ENCODE data around the gene PCNT.

PCNT gene

GRCh38 chr21:46459024-46459355, 135.0 kb downstream of the PCNT start (continued):
- TF ChIP-seq ZNF2 (tag by site-specific recombination; IDR thresholded peaks at IDR 0.05) (no peak), ZNF571 (tag by site-specific recombination; IDR thresholded peaks at IDR 0.05) (no peak), ZNF175 (tag by site-specific recombination; IDR thresholded peaks at IDR 0.05) (no peak), ZNF174 (tag by site-specific recombination; IDR thresholded peaks at IDR 0.05) (no peak), ZNF184 (tag by site-specific recombination; IDR thresholded peaks at IDR 0.05) (0 out of 2 replicates have a peak, but pooled peaks have one; percentile 47), ZFP37 (tag by site-specific recombination; IDR thresholded peaks at IDR 0.05) (no peak), SCRT1 (tag by site-specific recombination; IDR thresholded peaks at IDR 0.05; ENCODE audit: borderline replicate concordance) (no peak), ZNF580 (tag by site-specific recombination; IDR thresholded peaks at IDR 0.05) (no peak), ZNF248 (tag by site-specific recombination; IDR thresholded peaks at IDR 0.05) (no peak), ZNF776 (tag by site-specific recombination; IDR thresholded peaks at IDR 0.05; ENCODE audit: borderline replicate concordance) (no peak), HOXA7 (CRISPR knock-in tag; IDR thresholded peaks at IDR 0.05; ENCODE audit: borderline replicate concordance) (no peak), ZNF548 (tag by site-specific recombination; IDR thresholded peaks at IDR 0.05) (no peak), PRDM1 (tag by site-specific recombination; IDR thresholded peaks at IDR 0.05) (no peak), ZNF623 (tag by site-specific recombination; IDR thresholded peaks at IDR 0.05) (no peak), ZNF354C (tag by site-specific recombination; IDR thresholded peaks at IDR 0.05; ENCODE audit: borderline replicate concordance, low read depth) (no peak), ZNF112 (tag by site-specific recombination; IDR thresholded peaks at IDR 0.05) (no peak), ZEB2 (tag by site-specific recombination; IDR thresholded peaks at IDR 0.05) (no peak), PRDM6 (tag by site-specific recombination; IDR thresholded peaks at IDR 0.05) (no peak), HOXD13 (CRISPR knock-in tag; IDR thresholded peaks at IDR 0.05; ENCODE audit: borderline replicate concordance) (no peak), ZSCAN4 (tag by site-specific recombination; IDR thresholded peaks at IDR 0.05) (no peak), ZNF239 (tag by site-specific recombination; IDR thresholded peaks at IDR 0.05) (no peak), ZNF514 (tag by site-specific recombination; IDR thresholded peaks at IDR 0.05) (no peak), SETDB1 (IDR thresholded peaks at IDR 0.05; ENCODE audit: insufficient read length, low read length) (no peak), ZNF223 (tag by site-specific recombination; IDR thresholded peaks at IDR 0.05) (no peak), SALL2 (tag by site-specific recombination; IDR thresholded peaks at IDR 0.05; ENCODE audit: borderline replicate concordance) (no peak), ZNF48 (tag by site-specific recombination; IDR thresholded peaks at IDR 0.05) (no peak), KLF9 (tag by site-specific recombination; IDR thresholded peaks at IDR 0.05; ENCODE audit: low read depth) (peak; percentile 52), KLF8 (tag by site-specific recombination; IDR thresholded peaks at IDR 0.05) (peak; percentile 12; the same call in 1 of the 2 replicates), ZNF600 (tag by site-specific recombination; IDR thresholded peaks at IDR 0.05) (peak; percentile 71), GLIS2 (tag by site-specific recombination; IDR thresholded peaks at IDR 0.05) (peak; percentile 44; the same call in 1 of the 2 replicates), ZNF132 (tag by site-specific recombination; IDR thresholded peaks at IDR 0.05; ENCODE audit: borderline replicate concordance) (no peak), ZBTB7A (tag by site-specific recombination; IDR thresholded peaks at IDR 0.05; ENCODE audit: low read depth) (peak; percentile 65; the same call in 1 of the 2 replicates), MZF1 (tag by site-specific recombination; IDR thresholded peaks at IDR 0.05; ENCODE audit: borderline replicate concordance) (no peak), ZNF133 (tag by site-specific recombination; IDR thresholded peaks at IDR 0.05) (no peak), ZNF391 (tag by site-specific recombination; IDR thresholded peaks at IDR 0.05; ENCODE audit: borderline replicate concordance, low read depth) (no peak), ZNF426 (tag by site-specific recombination; IDR thresholded peaks at IDR 0.05) (no peak)
- TF ChIP-seq, protein P1, sequence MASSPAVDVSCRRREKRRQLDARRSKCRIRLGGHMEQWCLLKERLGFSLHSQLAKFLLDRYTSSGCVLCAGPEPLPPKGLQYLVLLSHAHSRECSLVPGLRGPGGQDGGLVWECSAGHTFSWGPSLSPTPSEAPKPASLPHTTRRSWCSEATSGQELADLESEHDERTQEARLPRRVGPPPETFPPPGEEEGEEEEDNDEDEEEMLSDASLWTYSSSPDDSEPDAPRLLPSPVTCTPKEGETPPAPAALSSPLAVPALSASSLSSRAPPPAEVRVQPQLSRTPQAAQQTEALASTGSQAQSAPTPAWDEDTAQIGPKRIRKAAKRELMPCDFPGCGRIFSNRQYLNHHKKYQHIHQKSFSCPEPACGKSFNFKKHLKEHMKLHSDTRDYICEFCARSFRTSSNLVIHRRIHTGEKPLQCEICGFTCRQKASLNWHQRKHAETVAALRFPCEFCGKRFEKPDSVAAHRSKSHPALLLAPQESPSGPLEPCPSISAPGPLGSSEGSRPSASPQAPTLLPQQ (tag by site-specific recombination; IDR thresholded peaks at IDR 0.05) = no peak; the same call in 1 of the 2 replicates
- TF ChIP-seq, protein P2, sequence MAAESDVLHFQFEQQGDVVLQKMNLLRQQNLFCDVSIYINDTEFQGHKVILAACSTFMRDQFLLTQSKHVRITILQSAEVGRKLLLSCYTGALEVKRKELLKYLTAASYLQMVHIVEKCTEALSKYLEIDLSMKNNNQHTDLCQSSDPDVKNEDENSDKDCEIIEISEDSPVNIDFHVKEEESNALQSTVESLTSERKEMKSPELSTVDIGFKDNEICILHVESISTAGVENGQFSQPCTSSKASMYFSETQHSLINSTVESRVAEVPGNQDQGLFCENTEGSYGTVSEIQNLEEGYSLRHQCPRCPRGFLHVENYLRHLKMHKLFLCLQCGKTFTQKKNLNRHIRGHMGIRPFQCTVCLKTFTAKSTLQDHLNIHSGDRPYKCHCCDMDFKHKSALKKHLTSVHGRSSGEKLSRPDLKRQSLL (tag by site-specific recombination; IDR thresholded peaks at IDR 0.05) = peak; percentile 30; the same call in 1 of the 2 replicates

All from HEK293 (cell line).